Stimulated activated CD4-positive, alpha-beta T cell treated with anti-CD3 and anti-CD28 coated beads, Interleukin-1b, Interleukin-23, amount 100 ng/mL, for 1 hour (primary cell): ENCODE results near the gene MCM9.
"Not testable (repeated sequence)": the region's sequence is repeated elsewhere in the genome, so short reads cannot be mapped to it uniquely, and the experiment has no call there.

Experiments used
- DNase-seq, 2 donors: peaks; one replicate each; pipeline ENCODE4 v3.0.0-alpha.2; 2020; ENCODE audit warnings: low read depth in 2 of 2

MCM9 gene

DNA sequence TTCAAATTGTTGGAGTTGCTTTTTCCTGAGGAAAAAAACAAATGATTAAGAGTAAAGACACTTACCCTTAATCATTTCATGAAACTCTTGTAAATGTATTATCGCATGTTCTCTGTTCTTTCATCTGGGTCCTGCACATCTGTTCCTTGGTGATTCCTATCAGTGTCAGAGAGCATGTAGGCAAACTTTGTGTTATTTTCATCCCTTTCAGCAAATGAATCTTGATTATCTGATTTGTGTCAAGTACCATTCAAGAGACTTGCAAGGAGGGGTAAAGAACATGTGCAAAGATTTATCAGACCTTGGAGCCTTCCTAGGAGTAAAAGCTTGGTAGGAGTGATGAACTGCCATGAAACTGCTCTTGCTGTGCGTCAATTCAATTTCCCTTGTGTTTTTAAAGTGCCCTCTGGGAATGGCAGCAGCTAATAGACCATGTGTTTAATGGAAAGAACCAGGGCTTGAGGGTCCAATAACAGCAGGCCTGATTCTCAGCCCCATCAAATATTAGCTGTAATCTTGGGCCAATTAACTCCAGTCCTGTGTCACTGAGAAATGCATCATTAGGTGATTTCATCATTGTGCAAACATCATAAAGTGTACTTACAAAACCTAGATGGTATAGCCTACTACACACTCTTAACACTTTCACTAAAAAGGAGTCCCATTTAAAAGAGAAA is 164.7 kb downstream of the MCM9 start:
- no peak for DNase-seq

DNA sequence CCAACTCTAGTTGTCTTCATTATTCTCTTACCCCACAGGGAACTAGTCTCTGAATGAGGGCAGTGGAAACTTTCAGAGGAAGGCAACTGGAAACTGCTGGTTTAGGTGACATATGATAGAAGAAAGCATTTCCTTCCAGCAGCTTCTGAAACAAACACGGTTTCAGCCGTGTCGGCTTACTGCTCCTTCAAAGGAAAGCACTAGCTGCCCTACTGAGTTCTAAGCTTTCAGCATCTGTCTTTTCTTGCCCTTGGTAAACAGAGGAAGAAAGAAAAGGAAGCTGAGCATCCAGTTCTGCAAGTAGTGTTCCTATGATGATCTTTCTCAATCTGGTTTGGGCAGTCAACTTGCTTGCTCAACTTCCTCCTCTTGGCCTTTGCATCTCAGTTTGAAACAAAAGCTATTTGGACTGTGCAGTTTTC is 166.0 kb downstream of the MCM9 start:
- DNase-seq: no peak

GRCh38 chr6:118768441-118768840 is 166.5 kb downstream of the MCM9 start:
- DNase-seq: no peak

- not testable (repeated sequence) for DNase-seq
Measured at GRCh38 chr6:118765316-118765715, 169.6 kb downstream of the MCM9 start.

DNA sequence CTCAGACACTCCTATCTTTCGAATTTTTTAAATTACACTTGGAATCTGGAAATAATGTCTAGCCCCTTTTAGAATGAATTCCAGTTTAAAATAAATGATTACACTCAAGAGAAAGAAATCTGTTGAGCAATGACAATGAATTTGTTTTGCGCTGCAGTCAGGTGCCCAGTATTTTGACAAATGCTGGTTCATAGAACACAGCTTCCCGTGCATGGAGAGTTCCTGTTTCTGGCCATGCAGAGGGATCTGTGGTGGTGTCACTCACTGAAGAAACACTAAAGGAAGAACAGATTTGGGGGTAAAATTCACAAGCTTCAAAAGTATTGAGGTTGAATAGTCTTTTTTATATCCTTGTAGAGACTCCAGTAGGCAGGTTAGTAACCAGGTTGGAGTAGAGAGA is 170.2 kb downstream of the MCM9 start:
- no peak for DNase-seq
